ENCODE measurements around the gene SMIM7.

SMIM7 gene

DNA sequence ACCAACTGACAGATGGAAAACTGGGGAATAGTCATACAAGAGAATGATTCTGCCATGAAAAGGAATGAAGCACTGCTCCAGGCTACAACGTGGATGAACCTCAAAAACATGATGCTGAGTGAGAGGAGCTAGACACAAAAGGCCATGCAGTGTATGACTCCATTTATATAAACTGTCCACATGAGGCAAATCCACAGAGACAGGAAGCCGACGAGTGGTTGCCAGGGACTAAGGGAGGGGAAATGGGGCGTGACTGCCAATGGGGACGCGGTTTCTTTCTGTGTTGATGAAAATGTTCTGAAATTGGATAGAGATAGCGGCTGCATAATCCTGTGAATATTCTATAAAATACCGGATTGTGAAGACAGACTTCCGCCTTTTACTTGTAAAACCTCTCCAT lies 10.2 kb downstream of the SMIM7 start:
- TF ChIP-seq, protein P1, sequence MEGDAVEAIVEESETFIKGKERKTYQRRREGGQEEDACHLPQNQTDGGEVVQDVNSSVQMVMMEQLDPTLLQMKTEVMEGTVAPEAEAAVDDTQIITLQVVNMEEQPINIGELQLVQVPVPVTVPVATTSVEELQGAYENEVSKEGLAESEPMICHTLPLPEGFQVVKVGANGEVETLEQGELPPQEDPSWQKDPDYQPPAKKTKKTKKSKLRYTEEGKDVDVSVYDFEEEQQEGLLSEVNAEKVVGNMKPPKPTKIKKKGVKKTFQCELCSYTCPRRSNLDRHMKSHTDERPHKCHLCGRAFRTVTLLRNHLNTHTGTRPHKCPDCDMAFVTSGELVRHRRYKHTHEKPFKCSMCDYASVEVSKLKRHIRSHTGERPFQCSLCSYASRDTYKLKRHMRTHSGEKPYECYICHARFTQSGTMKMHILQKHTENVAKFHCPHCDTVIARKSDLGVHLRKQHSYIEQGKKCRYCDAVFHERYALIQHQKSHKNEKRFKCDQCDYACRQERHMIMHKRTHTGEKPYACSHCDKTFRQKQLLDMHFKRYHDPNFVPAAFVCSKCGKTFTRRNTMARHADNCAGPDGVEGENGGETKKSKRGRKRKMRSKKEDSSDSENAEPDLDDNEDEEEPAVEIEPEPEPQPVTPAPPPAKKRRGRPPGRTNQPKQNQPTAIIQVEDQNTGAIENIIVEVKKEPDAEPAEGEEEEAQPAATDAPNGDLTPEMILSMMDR (conservative IDR thresholded peaks at IDR 0.05; ENCODE audit: control insufficient read depth, insufficient read depth, low read depth, low read length): no peak
- peak; percentile 33 for DNase-seq (ENCODE audit: low read depth)
- H3K4me3 ChIP-seq (ENCODE audit: control insufficient read depth, low read depth, low read length): no peak overlapping the region

DNA sequence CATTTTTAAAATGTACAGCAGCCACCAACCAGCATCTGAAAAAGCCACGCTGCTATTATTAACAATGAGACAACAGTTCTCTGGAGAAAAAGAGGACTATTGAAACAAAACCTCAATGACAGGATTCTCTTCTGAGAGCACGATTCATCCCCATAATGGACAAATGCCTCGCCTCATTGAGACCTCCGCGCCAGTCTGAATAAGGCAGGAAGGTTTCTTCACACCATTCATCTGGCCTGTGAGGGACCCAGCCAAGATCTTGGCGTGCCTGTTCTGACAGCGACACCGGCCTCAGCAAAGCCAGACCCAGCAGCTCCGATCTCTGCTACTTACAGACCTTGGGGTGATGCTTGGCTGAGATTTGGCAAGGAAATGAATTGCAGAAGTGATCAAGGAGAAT lies 14.8 kb downstream of the SMIM7 start:
- H3K4me3 ChIP-seq (ENCODE audit: control insufficient read depth, low read depth, low read length): no peak overlapping the region
- no peak for DNase-seq (ENCODE audit: low read depth)
- TF ChIP-seq, protein P1 (conservative IDR thresholded peaks at IDR 0.05; ENCODE audit: control insufficient read depth, insufficient read depth, low read depth, low read length): no peak

DNA sequence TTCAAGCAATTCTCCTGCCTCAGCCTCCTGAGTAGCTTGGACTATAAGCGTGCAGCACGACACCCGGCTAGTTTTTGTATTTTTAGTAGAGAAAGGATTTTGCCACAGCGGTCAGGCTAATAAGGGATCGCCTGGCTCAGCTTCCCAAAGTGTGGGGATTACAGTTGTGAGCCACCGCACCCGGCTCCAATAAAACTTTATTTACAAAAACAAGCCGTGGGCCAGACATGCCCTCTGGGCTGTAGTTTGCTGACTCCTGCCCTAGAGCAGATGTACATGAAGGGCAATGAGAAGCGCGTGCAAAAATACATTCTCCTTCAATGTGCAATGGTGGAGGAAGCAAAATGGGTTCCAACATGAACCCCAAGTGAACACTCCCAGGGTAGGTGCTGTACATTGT lies 18.2 kb downstream of the SMIM7 start:
- TF ChIP-seq, protein P1 (conservative IDR thresholded peaks at IDR 0.05; ENCODE audit: control insufficient read depth, insufficient read depth, low read depth, low read length): no peak
- H3K4me3 ChIP-seq (ENCODE audit: control insufficient read depth, low read depth, low read length): no peak overlapping the region
- DNase-seq (ENCODE audit: low read depth): no peak

DNA sequence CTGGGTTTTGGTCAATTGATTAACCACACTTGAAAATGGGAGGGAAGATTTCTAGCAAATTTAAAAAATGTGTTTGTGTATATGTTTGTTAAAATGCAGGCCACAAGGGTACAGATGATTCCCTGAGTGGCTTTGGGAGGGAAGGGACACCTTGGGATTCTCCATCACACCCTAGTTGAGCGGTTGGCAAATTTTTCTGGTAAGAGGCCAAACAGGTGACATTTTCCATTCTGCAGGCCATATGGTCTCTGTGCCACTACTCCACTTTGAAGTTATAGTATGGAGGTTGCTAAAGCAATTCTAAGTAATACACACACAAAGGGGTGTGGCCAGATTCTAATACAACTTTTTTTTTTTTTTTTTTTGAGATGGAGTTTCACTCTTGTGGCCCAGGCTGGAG lies 19.0 kb downstream of the SMIM7 start:
- H3K4me3 ChIP-seq (ENCODE audit: control insufficient read depth, low read depth, low read length): no peak overlapping the region
- TF ChIP-seq, protein P1 (conservative IDR thresholded peaks at IDR 0.05; ENCODE audit: control insufficient read depth, insufficient read depth, low read depth, low read length): no peak
- DNase-seq (ENCODE audit: low read depth): no peak

DNA sequence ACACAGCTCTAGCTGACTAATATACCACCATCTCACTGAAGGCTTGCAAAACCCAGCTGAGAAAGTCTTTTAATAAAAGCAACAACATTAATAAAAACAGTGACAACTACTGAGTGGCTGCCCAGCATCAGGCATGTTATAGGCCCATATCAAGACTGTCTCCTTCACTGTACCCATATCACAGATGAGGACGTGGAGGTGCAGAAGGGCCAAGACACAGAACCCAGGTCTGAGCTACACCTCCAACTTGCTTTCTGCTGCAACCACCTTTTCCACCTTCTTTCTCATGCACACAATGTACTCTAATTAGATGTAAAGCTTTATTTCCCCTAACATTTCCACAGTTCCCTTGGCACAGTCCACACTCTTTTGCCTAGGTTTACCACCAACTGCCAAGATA lies 21.3 kb downstream of the SMIM7 start:
- TF ChIP-seq, protein P1 (conservative IDR thresholded peaks at IDR 0.05; ENCODE audit: control insufficient read depth, insufficient read depth, low read depth, low read length): no peak
- H3K4me3 ChIP-seq (ENCODE audit: control insufficient read depth, low read depth, low read length): no peak overlapping the region
- DNase-seq (ENCODE audit: low read depth): no peak

DNA sequence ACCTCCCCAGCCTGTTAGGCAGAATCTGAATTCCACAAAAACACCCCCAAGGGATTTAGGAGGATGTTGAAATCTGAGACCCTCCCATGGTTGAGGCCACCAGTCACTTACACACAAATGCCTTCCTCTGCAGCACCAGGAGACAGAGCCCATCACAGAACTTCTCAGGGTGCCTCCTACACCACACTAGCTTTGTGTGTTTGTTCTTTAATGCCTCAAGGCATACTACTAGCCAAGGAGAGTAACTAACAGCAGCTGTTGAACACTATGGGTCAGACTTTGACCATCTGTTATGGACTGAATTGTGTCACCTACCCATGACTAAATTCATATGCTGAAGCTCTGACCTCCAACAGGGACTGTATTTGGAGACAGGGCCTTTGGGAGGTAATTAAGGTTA lies 22.4 kb downstream of the SMIM7 start:
- H3K4me3 ChIP-seq (ENCODE audit: control insufficient read depth, low read depth, low read length): no peak overlapping the region
- TF ChIP-seq, protein P1 (conservative IDR thresholded peaks at IDR 0.05; ENCODE audit: control insufficient read depth, insufficient read depth, low read depth, low read length): no peak
- peak; percentile 31 for DNase-seq (ENCODE audit: low read depth)

DNA sequence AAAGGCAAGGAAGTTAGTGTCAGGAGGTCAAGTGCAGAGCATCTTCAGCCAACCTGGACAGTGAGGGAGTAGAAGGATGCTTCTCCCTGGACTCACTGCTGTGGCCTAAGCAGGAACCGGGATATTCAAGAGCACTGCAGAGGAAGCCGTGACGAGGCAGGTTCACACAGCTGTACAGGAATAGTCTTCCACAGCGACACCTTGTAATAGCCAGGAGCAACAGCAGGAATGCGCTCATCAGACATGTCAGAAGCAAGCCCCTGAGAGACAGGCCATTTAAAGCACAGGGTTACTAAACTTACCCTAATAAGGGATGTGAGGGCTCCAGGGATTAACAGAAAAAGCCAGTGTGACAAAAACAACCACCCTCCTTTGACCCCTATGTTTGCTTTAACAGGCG lies 28.5 kb downstream of the SMIM7 start:
- no peak for DNase-seq (ENCODE audit: low read depth)
- TF ChIP-seq, protein P1 (conservative IDR thresholded peaks at IDR 0.05; ENCODE audit: control insufficient read depth, insufficient read depth, low read depth, low read length): no peak
- no peak overlapping the region for H3K4me3 ChIP-seq (ENCODE audit: control insufficient read depth, low read depth, low read length)
